ENCODE measurements around the gene C3orf49.

DNA sequence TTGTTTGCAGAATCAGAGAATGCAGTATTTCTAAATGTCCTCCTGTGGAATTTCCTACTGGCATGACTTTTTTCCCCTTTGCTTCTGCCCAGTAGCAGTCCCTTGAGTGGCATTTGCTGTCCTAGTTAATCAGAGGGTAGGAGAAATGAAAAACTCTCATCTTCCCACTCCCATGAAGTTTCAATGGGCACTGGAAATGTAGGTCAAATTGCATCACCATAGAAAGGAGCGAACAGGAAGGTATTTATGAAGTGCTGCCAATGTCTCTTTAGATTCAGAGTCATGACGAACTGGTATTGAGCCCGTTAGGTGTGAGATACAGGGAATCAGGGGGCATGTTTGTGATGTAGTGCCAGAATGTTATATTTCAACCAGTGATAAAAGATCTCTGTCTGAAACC lies 67.8 kb downstream of the C3orf49 start:
- TF ChIP-seq SUZ12 (IDR thresholded peaks at IDR 0.05) (no peak), CTBP1 (IDR thresholded peaks at IDR 0.05; ENCODE audit: borderline replicate concordance) (no peak), BHLHE40 (IDR thresholded peaks at IDR 0.05; ENCODE audit: borderline replicate concordance) (no peak), ARNT (IDR thresholded peaks at IDR 0.05) (no peak), FOXM1 (IDR thresholded peaks at IDR 0.05; ENCODE audit: borderline replicate concordance) (no peak), FOXK2 (IDR thresholded peaks at IDR 0.05) (no peak), ELF4 (IDR thresholded peaks at IDR 0.05) (no peak), TARDBP (IDR thresholded peaks at IDR 0.05) (no peak), SP1 (IDR thresholded peaks at IDR 0.05) (no peak)
